B cell (primary cell): ENCODE data around the gene TOMM70. TPM values are rescaled to one million over a fixed set of nuclear protein-coding genes. Genes with fewer than 3 reads are reported as not detected.

Source experiments
- ATAC-seq: fragments of 200-7000 bp; cut with Tn5 transposase; one replicate; pipeline ENCODE4 v1.10.0; 2021; ENCODE audit warnings: low read depth, mild to moderate bottlenecking, moderate number of reproducible peaks, moderate library complexity
- CTCF ChIA-PET: fragments of 350-600 bp; sonication (Branson Sonifier 250); formaldehyde crosslinking; loops from one replicate; lab custom pipeline; 2021; ENCODE audit warnings: antibody characterized with exemption, inconsistent platforms; lab: Charles Lee
- POLR2A ChIA-PET: fragments of 350-600 bp; sonication (Branson Sonifier 250); formaldehyde crosslinking; loops from one replicate; lab custom pipeline; 2021; ENCODE audit warnings: antibody characterized with exemption; lab: Charles Lee
- DNase-seq: peaks from one replicate; pipeline ENCODE4 v3.0.0; 2013
- H2AFZ ChIP-seq: 2 replicates; pipeline ENCODE4 v1.6.1; 2012; ENCODE audit warnings: mild to moderate bottlenecking, low read depth, low read length; ENCODE audit not compliant: insufficient read depth, poor library complexity, severe bottlenecking
- H3K27ac ChIP-seq, 2 donors: 1 replicate in 1 of 2; 2 replicates in 1 of 2; pipeline ENCODE4 v1.5.1; 2012 to 2013; ENCODE audit warnings: low read length in 2 of 2, mild to moderate bottlenecking in 2 of 2, moderate library complexity in 1 of 2
- H3K27me3 ChIP-seq, 4 experiments: fragments of 200-600 bp in 1 of 4; sonication (generic) in 1 of 4; replicated peaks in 1 of 4; 1 replicate in 2 of 4; 2 replicates in 2 of 4; pipeline versions ENCODE4 v1.6.1 to v1.7.0; 2013 to 2016; ENCODE audit warnings: low read length in 3 of 4, mild to moderate bottlenecking in 2 of 4, mixed read lengths in 1 of 4, moderate library complexity in 1 of 4; ENCODE audit not compliant: insufficient read depth in 4 of 4, control insufficient read depth in 3 of 4; ENCODE audit errors: control extremely low read depth in 1 of 4
- H3K36me3 ChIP-seq, 2 experiments: replicated peaks in 1 of 2; 1 replicate in 1 of 2; 2 replicates in 1 of 2; pipeline versions ENCODE4 v1.6.1 to v1.7.1; 2013; ENCODE audit warnings: low read length in 1 of 2; ENCODE audit not compliant: insufficient read depth in 2 of 2, control insufficient read depth in 1 of 2; ENCODE audit errors: control extremely low read depth in 1 of 2, extremely low read depth in 1 of 2
- H3K4me1 ChIP-seq, 2 donors: fragments of 200-600 bp in 1 of 2; sonication (generic) in 1 of 2; 1 replicate in 1 of 2; 2 replicates in 1 of 2; pipeline versions ENCODE4 v1.5.1 to v1.6.1; 2013 to 2017; ENCODE audit warnings: low read length in 2 of 2; ENCODE audit not compliant: control insufficient read depth in 2 of 2, insufficient read depth in 2 of 2
- H3K4me2 ChIP-seq: replicated peaks from 2 replicates; pipeline ENCODE3; 2012; ENCODE audit warnings: mild to moderate bottlenecking, low read depth, low read length; ENCODE audit not compliant: poor library complexity, severe bottlenecking
- H3K4me3 ChIP-seq, 5 experiments: fragments of 200-600 bp in 1 of 5; sonication (generic) in 1 of 5; 1 replicate in 3 of 5; 2 replicates in 2 of 5; pipeline versions ENCODE4 v1.5.1 to v1.7.0; 2011 to 2016; ENCODE audit warnings: low read length in 4 of 5, mild to moderate bottlenecking in 4 of 5, low read depth in 2 of 5, control low read depth in 1 of 5, moderate library complexity in 1 of 5; ENCODE audit not compliant: insufficient read depth in 1 of 5; ENCODE audit errors: control extremely low read depth in 1 of 5, extremely low read depth in 1 of 5
- H3K79me2 ChIP-seq: fragments of 200-600 bp; sonication (generic); one replicate; pipeline ENCODE4 v1.6.0; 2016; ENCODE audit warnings: low read length; ENCODE audit not compliant: control insufficient read depth, insufficient read depth
- H3K9ac ChIP-seq: fragments of 200-600 bp; sonication (generic); 2 replicates; pipeline ENCODE4 v1.6.1; 2017; ENCODE audit warnings: mild to moderate bottlenecking, low read length, moderate library complexity
- H3K9me3 ChIP-seq, 3 donors: one replicate each; pipeline versions ENCODE4 v1.6.1 to v1.7.1; 2013; ENCODE audit warnings: low read length in 2 of 3; ENCODE audit not compliant: control insufficient read depth in 2 of 3, insufficient read depth in 1 of 3; ENCODE audit errors: control extremely low read depth in 1 of 3
- H4K20me1 ChIP-seq: 2 replicates; pipeline ENCODE4 v1.6.0; 2012; ENCODE audit warnings: mild to moderate bottlenecking, low read length; ENCODE audit not compliant: insufficient read depth, control insufficient read depth, poor library complexity, severe bottlenecking
- H3K27ac Mint-ChIP-seq: one replicate; pipeline ENCODE4 v1.8.0; 2021; ENCODE audit warnings: mixed read lengths
- H3K27me3 Mint-ChIP-seq: one replicate; pipeline ENCODE4 v1.8.0; 2021; ENCODE audit warnings: mixed read lengths
- H3K4me1 Mint-ChIP-seq: one replicate; pipeline ENCODE4 v1.8.0; 2021; ENCODE audit warnings: mixed read lengths
- H3K4me3 Mint-ChIP-seq: one replicate; pipeline ENCODE4 v1.8.0; 2021; ENCODE audit warnings: mixed read lengths
- H3K9me3 Mint-ChIP-seq: one replicate; pipeline ENCODE4 v1.8.0; 2022; ENCODE audit warnings: mixed read lengths; ENCODE audit not compliant: insufficient read depth
- EZH2 ChIP-seq: IDR thresholded peaks from 2 replicates; pipeline ENCODE4 v1.6.1; 2012; ENCODE audit warnings: borderline replicate concordance, low read depth, mild to moderate bottlenecking, moderate library complexity, low read length; ENCODE audit not compliant: insufficient read depth, poor library complexity, severe bottlenecking
- WGBS: methylation state at CpG from one replicate; pipeline ENCODE4 v1.1.5; 2013; ENCODE audit warnings: missing lambda C conversion rate; ENCODE audit not compliant: insufficient coverage; 5-methylcytosine and 5-hydroxymethylcytosine counted together
- intact Hi-C: fragments of 100-400 bp; cut with micrococcal nuclease; formaldehyde crosslinking; loops from one replicate; pipeline ENCODE4 v1.10.0; 2022
- polyA plus RNA-seq: library from polyadenylated mRNA; depleted of rRNA; stranded (reverse); fragments of >200 nt; gene quantifications from 2 replicates; pipeline ENCODE4 v1.2.3, GENCODE V29; 2012
- total RNA-seq, 2 donors: library from RNA; stranded (reverse); fragments of 120-200 nt in 1 of 2; gene quantifications; 1 replicate in 1 of 2; 2 replicates in 1 of 2; pipeline versions ENCODE4 v1.2.3 to v1.2.4, GENCODE V29; 2013 to 2022
- TF ChIP-seq, protein P1 (sequence below): fragments of 200-600 bp; IDR thresholded peaks from one replicate; pipeline ENCODE4 v1.8.0; 2022; ENCODE audit warnings: antibody characterized with exemption, mild to moderate bottlenecking

The TOMM70 gene
- total and polyA plus RNA-seq, 2 donors (not counting 1 experiment from before 2014, with no cell fraction given): 6.9 to 30.0 TPM

GRCh38 chr3:100404250-100404548 lies 3.3 kb upstream of the TOMM70 start:
- CTCF ChIA-PET: interaction anchor here (0.6 kb wide), 1 partner anchor 87 kb away, joined by 3 read pairs; no protein-coding TSS in a partner anchor
- no peak overlapping the region for H3K4me3 Mint-ChIP-seq
- intact Hi-C loops: loop anchor here (5.0 kb wide), 4 partner anchors 88 to 1812 kb away; partner anchors contain the start of genes CPOX and TMEM45A

More at GRCh38 chr3:100404250-100404548, 3.3 kb upstream of the TOMM70 start:
- no CpG with 5 or more reads among the region's 1 CpG for WGBS
- H3K4me2 ChIP-seq: no peak overlapping the region
- H3K27me3 Mint-ChIP-seq: no peaks in the 10 kb centered on the region
- H3K36me3 ChIP-seq: no peaks in the 10 kb centered on the region
- peaks cover 17 to 22% of the 10 kb centered on the region in 2 donors for H3K4me1 ChIP-seq
- no peaks in the 10 kb centered on the region for H3K27me3 ChIP-seq
- H3K4me1 Mint-ChIP-seq: peaks cover 34% of the 10 kb centered on the region
- ATAC-seq (no peak), DNase-seq (no peak)
- H2AFZ ChIP-seq: no peak overlapping the region
- TF ChIP-seq EZH2: no peak
- TF ChIP-seq, protein P1, sequence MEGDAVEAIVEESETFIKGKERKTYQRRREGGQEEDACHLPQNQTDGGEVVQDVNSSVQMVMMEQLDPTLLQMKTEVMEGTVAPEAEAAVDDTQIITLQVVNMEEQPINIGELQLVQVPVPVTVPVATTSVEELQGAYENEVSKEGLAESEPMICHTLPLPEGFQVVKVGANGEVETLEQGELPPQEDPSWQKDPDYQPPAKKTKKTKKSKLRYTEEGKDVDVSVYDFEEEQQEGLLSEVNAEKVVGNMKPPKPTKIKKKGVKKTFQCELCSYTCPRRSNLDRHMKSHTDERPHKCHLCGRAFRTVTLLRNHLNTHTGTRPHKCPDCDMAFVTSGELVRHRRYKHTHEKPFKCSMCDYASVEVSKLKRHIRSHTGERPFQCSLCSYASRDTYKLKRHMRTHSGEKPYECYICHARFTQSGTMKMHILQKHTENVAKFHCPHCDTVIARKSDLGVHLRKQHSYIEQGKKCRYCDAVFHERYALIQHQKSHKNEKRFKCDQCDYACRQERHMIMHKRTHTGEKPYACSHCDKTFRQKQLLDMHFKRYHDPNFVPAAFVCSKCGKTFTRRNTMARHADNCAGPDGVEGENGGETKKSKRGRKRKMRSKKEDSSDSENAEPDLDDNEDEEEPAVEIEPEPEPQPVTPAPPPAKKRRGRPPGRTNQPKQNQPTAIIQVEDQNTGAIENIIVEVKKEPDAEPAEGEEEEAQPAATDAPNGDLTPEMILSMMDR: no peak
- no peak overlapping the region for H3K27ac Mint-ChIP-seq
- POLR2A ChIA-PET: no interaction called here
- H3K27ac ChIP-seq: no peak overlapping the region
- peaks cover 0 to 5% (median 0%) of the 10 kb centered on the region in 3 donors for H3K9me3 ChIP-seq
- peaks cover 49% of the 10 kb centered on the region for H3K79me2 ChIP-seq
- H3K4me3 ChIP-seq: no peak overlapping the region
- H3K9me3 Mint-ChIP-seq: no peaks in the 10 kb centered on the region
- peaks cover 6% of the 10 kb centered on the region for H4K20me1 ChIP-seq
- H3K9ac ChIP-seq: no peak overlapping the region
